Lower lobe of right lung (tissue), 2 donors: ENCODE results near the gene PACS2. TPM values are rescaled to one million over a fixed set of nuclear protein-coding genes. Genes with fewer than 3 reads are reported as not detected.

ENCODE experiments used
- ATAC-seq, 2 donors: fragments of 200-7000 bp; cut with Tn5 transposase; one replicate each; pipeline ENCODE4 v1.9.1; 2020 to 2022; ENCODE audit warnings: mild to moderate bottlenecking in 2 of 2, moderate library complexity in 2 of 2
- DNase-seq: peaks from one replicate; pipeline ENCODE4 v3.0.0-alpha.2; 2020
- H3K27ac ChIP-seq: fragments of 200-600 bp; one replicate; pipeline ENCODE4 v1.8.0; 2022
- H3K27me3 ChIP-seq: fragments of 200-600 bp; one replicate; pipeline ENCODE4 v1.8.0; 2022; ENCODE audit warnings: low read depth
- H3K36me3 ChIP-seq: fragments of 200-600 bp; one replicate; pipeline ENCODE4 v1.8.0; 2022; ENCODE audit warnings: mild to moderate bottlenecking
- H3K4me1 ChIP-seq: fragments of 200-600 bp; one replicate; pipeline ENCODE4 v1.8.0; 2022
- H3K4me3 ChIP-seq: fragments of 200-600 bp; one replicate; pipeline ENCODE4 v1.8.0; 2022; ENCODE audit warnings: mild to moderate bottlenecking
- H3K9me3 ChIP-seq: fragments of 200-600 bp; one replicate; pipeline ENCODE4 v1.8.0; 2022
- CTCF ChIP-seq: fragments of 200-600 bp; IDR thresholded peaks from one replicate; pipeline ENCODE4 v1.8.0; 2022; ENCODE audit warnings: antibody characterized with exemption, mild to moderate bottlenecking
- intact Hi-C: fragments of 100-400 bp; cut with DNase I; formaldehyde crosslinking; loops from one replicate; pipeline ENCODE4 v1.11.0; 2022
- total RNA-seq: library from RNA; stranded (reverse); fragmentation: NEBNext Ultra II Directional; extraction: Animal tissue kit (Norgen Biotek cat#: 25700); gene quantifications from one replicate; pipeline ENCODE4 v1.2.1, GENCODE V29; 2021
- donor health status: DM: no; HTN: yes; CAD: no; lungs with severe emphysema.

PACS2 gene
- total RNA-seq, 1 donor from 2014 or later, result 79.7 TPM

GRCh38 chr14:105426416-105427130 lies 112.0 kb downstream of the PACS2 start:
- DNase-seq (no peak), ATAC-seq (no peak)
- peaks cover 22% of the 10 kb centered on the region for H3K4me1 ChIP-seq
- H3K9me3 ChIP-seq, result no peaks in the 10 kb centered on the region
- no peaks in the 10 kb centered on the region for H3K27me3 ChIP-seq
- no peak overlapping the region for H3K4me3 ChIP-seq
- no peaks in the 10 kb centered on the region for H3K36me3 ChIP-seq
- H3K27ac ChIP-seq, result no peak overlapping the region
- no peak for TF ChIP-seq CTCF
- intact Hi-C loops, result no loop called here

- peaks cover 14% of the 10 kb centered on the region for H3K4me1 ChIP-seq
- intact Hi-C loops, result no loop called here
- DNase-seq (no peak), ATAC-seq (no peak)
- H3K36me3 ChIP-seq, result no peaks in the 10 kb centered on the region
- H3K27ac ChIP-seq, result no peak overlapping the region
- H3K4me3 ChIP-seq, result no peak overlapping the region
- H3K9me3 ChIP-seq, result no peaks in the 10 kb centered on the region
- no peaks in the 10 kb centered on the region for H3K27me3 ChIP-seq
- no peak for TF ChIP-seq CTCF
Measured at GRCh38 chr14:105427412-105427811, 112.9 kb downstream of the PACS2 start.

GRCh38 chr14:105427936-105428485 lies 113.5 kb downstream of the PACS2 start:
- Histone ChIP-seq H3K27ac (no peak overlapping the region), H3K4me3 (no peak overlapping the region), H3K36me3 (no peaks in the 10 kb centered on the region), H3K27me3 (no peaks in the 10 kb centered on the region), H3K4me1 (peaks cover 10% of the 10 kb centered on the region), H3K9me3 (no peaks in the 10 kb centered on the region)
- ATAC-seq (no peak), DNase-seq (no peak)
- intact Hi-C loops, result no loop called here
- TF ChIP-seq CTCF, result no peak

- ATAC-seq (no peak), DNase-seq (no peak)
- Histone ChIP-seq H3K9me3 (no peaks in the 10 kb centered on the region), H3K4me3 (no peak overlapping the region), H3K27ac (no peak overlapping the region), H3K36me3 (no peaks in the 10 kb centered on the region), H3K4me1 (peaks cover 10% of the 10 kb centered on the region), H3K27me3 (no peaks in the 10 kb centered on the region)
- intact Hi-C loops, result no loop called here
- no peak for TF ChIP-seq CTCF
Measured at GRCh38 chr14:105430042-105430441, 115.5 kb downstream of the PACS2 start.

- H3K36me3 ChIP-seq, result no peaks in the 10 kb centered on the region
- no peaks in the 10 kb centered on the region for H3K27me3 ChIP-seq
- H3K4me1 ChIP-seq, result peaks cover 10% of the 10 kb centered on the region
- intact Hi-C loops, result no loop called here
- no peak overlapping the region for H3K27ac ChIP-seq
- no peak overlapping the region for H3K4me3 ChIP-seq
- no peak for TF ChIP-seq CTCF
- no peaks in the 10 kb centered on the region for H3K9me3 ChIP-seq
- ATAC-seq (peak in 1 of 2 donors; percentile 60), DNase-seq (no peak)
Measured at GRCh38 chr14:105430565-105430964, 116.0 kb downstream of the PACS2 start.
